GM12892 (cell line): ENCODE data around the gene DPYSL3.

ENCODE experiments used
- POLR2AphosphoS5 ChIP-seq: IDR thresholded peaks from 2 replicates; pipeline ENCODE4 v1.6.1; 2011; ENCODE audit warnings: low read depth, low read length, control low read depth
- TAF1 ChIP-seq: IDR thresholded peaks from 2 replicates; pipeline ENCODE4 v1.6.1; 2011; ENCODE audit warnings: low read depth, mild to moderate bottlenecking, control low read depth, low read length, borderline replicate concordance

- TF ChIP-seq TAF1 (no peak), POLR2AphosphoS5 (no peak)
These were observed 163.8 kb downstream of the DPYSL3 start for GRCh38 chr5:147346006-147346561.
